Activated T-helper 17 cell treated with anti-CD3 and anti-CD28 coated beads, Interleukin-2, amount 50 U/mL, for 72 hours (primary cell): ENCODE data around the gene OTOF. TPM values are rescaled to one million over a fixed set of nuclear protein-coding genes. Genes with fewer than 3 reads are reported as not detected.

ENCODE experiments used
- ATAC-seq: fragments of 150-1000 bp; cut with Tn5 transposase; replicated peaks from 2 replicates; pipeline ENCODE4 v1.10.0; 2021; ENCODE audit warnings: mild to moderate bottlenecking, moderate library complexity
- H3K27ac Mint-ChIP-seq: one replicate; pipeline ENCODE4 v1.8.0; 2022; ENCODE audit warnings: mixed read lengths
- H3K27me3 Mint-ChIP-seq: one replicate; pipeline ENCODE4 v1.8.0; 2022; ENCODE audit warnings: mixed read lengths
- H3K36me3 Mint-ChIP-seq: one replicate; pipeline ENCODE4 v1.8.0; 2022; ENCODE audit warnings: low read depth, mild to moderate bottlenecking, mixed read lengths
- H3K4me1 Mint-ChIP-seq: one replicate; pipeline ENCODE4 v1.8.0; 2022; ENCODE audit warnings: mixed read lengths
- H3K4me3 Mint-ChIP-seq: one replicate; pipeline ENCODE4 v1.8.0; 2022; ENCODE audit warnings: mild to moderate bottlenecking, mixed read lengths
- H3K9me3 Mint-ChIP-seq: one replicate; pipeline ENCODE4 v1.8.0; 2022; ENCODE audit warnings: mixed read lengths
- total RNA-seq, 2 donors: library from RNA; stranded (reverse); gene quantifications; one replicate each; pipeline ENCODE4 v1.2.3, GENCODE V29; 2022

OTOF gene
- total RNA-seq, 2 donors from 2014 or later = 0.95 to 2.1 TPM

GRCh38 chr2:26421961-26422360 is 56.0 kb downstream of the OTOF start:
- Mint-ChIP-seq H3K27ac (no peak overlapping the region), H3K4me1 (no peaks in the 10 kb centered on the region), H3K4me3 (no peak overlapping the region), H3K36me3 (no peaks in the 10 kb centered on the region), H3K9me3 (no peaks in the 10 kb centered on the region), H3K27me3 (peaks cover 10% of the 10 kb centered on the region)
- ATAC-seq = no peak

GRCh38 chr2:26414311-26414710 is 63.6 kb downstream of the OTOF start:
- Mint-ChIP-seq H3K27me3 (peaks cover 5% of the 10 kb centered on the region), H3K9me3 (no peaks in the 10 kb centered on the region), H3K4me1 (peaks cover 6% of the 10 kb centered on the region), H3K36me3 (no peaks in the 10 kb centered on the region), H3K4me3 (no peak overlapping the region), H3K27ac (no peak overlapping the region)
- no peak for ATAC-seq

- peaks cover 8% of the 10 kb centered on the region for H3K27me3 Mint-ChIP-seq
- peak overlapping the region; percentile 0 for H3K27ac Mint-ChIP-seq
- peaks cover 6% of the 10 kb centered on the region for H3K4me1 Mint-ChIP-seq
- peak; percentile 72 for ATAC-seq
- no peaks in the 10 kb centered on the region for H3K9me3 Mint-ChIP-seq
- peak overlapping the region; percentile 45 for H3K4me3 Mint-ChIP-seq
- no peaks in the 10 kb centered on the region for H3K36me3 Mint-ChIP-seq
Observed at GRCh38 chr2:26412091-26412673, 65.7 kb downstream of the OTOF start.

GRCh38 chr2:26411419-26411818 is 66.5 kb downstream of the OTOF start:
- ATAC-seq = no peak
- peaks cover 8% of the 10 kb centered on the region for H3K27me3 Mint-ChIP-seq
- peak overlapping the region; percentile 45 for H3K4me3 Mint-ChIP-seq
- H3K9me3 Mint-ChIP-seq = no peaks in the 10 kb centered on the region
- H3K27ac Mint-ChIP-seq = no peak overlapping the region
- no peaks in the 10 kb centered on the region for H3K36me3 Mint-ChIP-seq
- H3K4me1 Mint-ChIP-seq = peaks cover 6% of the 10 kb centered on the region

GRCh38 chr2:26410764-26411243 is 67.1 kb downstream of the OTOF start:
- no peaks in the 10 kb centered on the region for H3K36me3 Mint-ChIP-seq
- ATAC-seq = no peak
- no peak overlapping the region for H3K27ac Mint-ChIP-seq
- peaks cover 8% of the 10 kb centered on the region for H3K27me3 Mint-ChIP-seq
- H3K9me3 Mint-ChIP-seq = no peaks in the 10 kb centered on the region
- no peak overlapping the region for H3K4me3 Mint-ChIP-seq
- H3K4me1 Mint-ChIP-seq = peaks cover 6% of the 10 kb centered on the region

GRCh38 chr2:26409785-26410184 is 68.1 kb downstream of the OTOF start:
- H3K27ac Mint-ChIP-seq = no peak overlapping the region

GRCh38 chr2:26407526-26407925 is 70.4 kb downstream of the OTOF start:
- Mint-ChIP-seq H3K4me3 (no peak overlapping the region), H3K4me1 (peaks cover 6% of the 10 kb centered on the region), H3K27ac (no peak overlapping the region), H3K36me3 (no peaks in the 10 kb centered on the region), H3K27me3 (peaks cover 11% of the 10 kb centered on the region), H3K9me3 (no peaks in the 10 kb centered on the region)
- no peak for ATAC-seq

More at GRCh38 chr2:26409785-26410184, 68.1 kb downstream of the OTOF start:
- peaks cover 11% of the 10 kb centered on the region for H3K27me3 Mint-ChIP-seq
- no peaks in the 10 kb centered on the region for H3K36me3 Mint-ChIP-seq
- peaks cover 6% of the 10 kb centered on the region for H3K4me1 Mint-ChIP-seq
- no peaks in the 10 kb centered on the region for H3K9me3 Mint-ChIP-seq
- no peak overlapping the region for H3K4me3 Mint-ChIP-seq
- no peak for ATAC-seq

Other genes with a start within 250 kb of the OTOF start
- 100 to 1,000 TPM in 1 of 2 donors, 10 to 100 TPM in 1; 95.0 to 141 TPM for gene HADHA, start 233.5 kb downstream of the OTOF start, total RNA-seq
- gene HADHB, start 233.2 kb downstream of the OTOF start, total RNA-seq = 10 to 100 TPM; 86.2 to 87.0 TPM
- 10 to 100 TPM; 21.0 to 44.5 TPM for gene SELENOI, start 132.0 kb downstream of the OTOF start, total RNA-seq
- gene ADGRF3, start 131.3 kb downstream of the OTOF start, total RNA-seq = 1 to 10 TPM; 1.4 to 3.0 TPM
- gene DRC1, start 76.2 kb downstream of the OTOF start, total RNA-seq = not detected
- not detected for gene CIB4, start 163.2 kb upstream of the OTOF start, total RNA-seq
- not detected for gene KCNK3, start 214.6 kb upstream of the OTOF start, total RNA-seq